Transverse colon (tissue), 4 donors: ENCODE data around the gene CFAP119. TPM values are rescaled to one million over a fixed set of nuclear protein-coding genes. Genes with fewer than 3 reads are reported as not detected.

Source experiments
- DNase-seq: peaks from one replicate; pipeline ENCODE4 v3.0.0-alpha.2; 2019
- H3K27ac ChIP-seq, 4 donors: fragments of 200-600 bp; sonication (generic); 2 replicates each; pipeline ENCODE4 v1.5.1; 2016 to 2018; ENCODE audit warnings: inconsistent platforms in 4 of 4
- H3K27me3 ChIP-seq: fragments of 200-600 bp; sonication (generic); 2 replicates; pipeline ENCODE4 v1.5.1; 2017; ENCODE audit warnings: inconsistent platforms
- H3K36me3 ChIP-seq, 4 donors: fragments of 200-600 bp; sonication (generic); 2 replicates each; pipeline ENCODE4 v1.5.1; 2017 to 2019; ENCODE audit warnings: inconsistent platforms in 4 of 4
- H3K4me1 ChIP-seq, 4 donors: fragments of 200-600 bp; sonication (generic); 2 replicates each; pipeline ENCODE4 v1.5.1; 2017 to 2020; ENCODE audit warnings: inconsistent platforms in 4 of 4
- H3K4me3 ChIP-seq, 4 donors: fragments of 200-600 bp; sonication (generic); 1 replicate in 1 of 4; 2 replicates in 3 of 4; pipeline versions ENCODE4 v1.5.1 to v1.6.1; 2017 to 2019; ENCODE audit warnings: inconsistent platforms in 4 of 4
- H3K9me3 ChIP-seq, 2 donors: fragments of 200-600 bp; sonication (generic); 2 replicates each; pipeline ENCODE4 v1.5.1; 2017 to 2019; ENCODE audit warnings: inconsistent platforms in 2 of 2
- EP300 ChIP-seq: sonication (generic); formaldehyde crosslinking; IDR thresholded peaks from one replicate; pipeline ENCODE4 v1.6.1; 2017; ENCODE audit warnings: antibody characterized with exemption, low read depth
- POLR2A ChIP-seq: fragments of 450-650 bp; IDR thresholded peaks from one replicate; pipeline ENCODE4 v1.6.1; 2016; ENCODE audit warnings: antibody characterized with exemption, mild to moderate bottlenecking, moderate library complexity
- POLR2AphosphoS5 ChIP-seq, 3 donors: sonication (generic); formaldehyde crosslinking; IDR thresholded peaks; one replicate each; pipeline ENCODE4 v1.6.1; 2016; ENCODE audit warnings: antibody characterized with exemption in 3 of 3
- WGBS, 2 donors: methylation state at CpG; one replicate each; pipeline ENCODE4 v1.1.5; 2018; ENCODE audit warnings: low coverage in 1 of 2; 5-methylcytosine and 5-hydroxymethylcytosine counted together
- in situ Hi-C, 4 donors: fragments of 200-750 bp; cut with MboI; loops; one replicate each; pipeline versions ENCODE4 v1.15.0 to v1.15.1; 2017; ENCODE audit warnings: low sequenced_read_pairs in 3 of 4, low pct_ligation_motif_present in 1 of 4, low pct_unique_long_range_greater_than_20kb in 1 of 4
- intact Hi-C: fragments of 100-400 bp; cut with DNase I; formaldehyde crosslinking; loops from one replicate; pipeline ENCODE4 v1.15.1; 2023; ENCODE audit warnings: low total_unique reads
- total RNA-seq, 4 donors: library from RNA; depleted of rRNA; stranded (reverse); fragments of >200 nt; gene quantifications; one replicate each; pipeline ENCODE4 v1.1.0, GENCODE V29; 2016
- TF ChIP-seq, protein P1 (sequence below), 5 experiments: fragments of 200-600 bp in 3 of 5; fragments of 450-650 bp in 2 of 5; sonication (generic) in 3 of 5; IDR thresholded peaks; 1 replicate in 2 of 5; 2 replicates in 3 of 5; pipeline ENCODE4 v1.5.1; 2016 to 2017; ENCODE audit warnings: antibody characterized with exemption in 5 of 5, inconsistent platforms in 3 of 5, mild to moderate bottlenecking in 2 of 5, moderate library complexity in 1 of 5

The CFAP119 gene
- total RNA-seq, 4 donors from 2014 or later, result 3.3 to 15.5 (median 6.0) TPM

DNA sequence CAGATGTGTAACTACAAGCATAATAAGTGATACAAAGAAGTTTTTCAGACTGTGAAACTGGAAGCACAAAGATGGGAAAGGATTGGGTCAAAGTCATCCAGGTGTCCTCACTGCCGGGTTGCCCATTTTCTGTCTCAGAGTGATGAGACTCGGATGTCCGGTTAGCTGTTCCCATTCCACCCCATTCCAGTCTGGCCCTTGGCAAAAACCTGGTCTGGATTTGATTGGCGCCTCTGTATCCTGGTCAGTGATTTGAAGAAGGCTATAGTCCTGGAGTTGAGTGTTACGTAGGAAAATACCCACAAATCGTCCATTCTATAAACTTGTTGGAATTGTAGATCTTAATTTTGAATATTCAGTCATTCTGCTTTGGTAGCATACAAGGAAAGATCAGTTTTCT is 33.5 kb downstream of the CFAP119 start:
- intact Hi-C loops, result no loop called here

DNA sequence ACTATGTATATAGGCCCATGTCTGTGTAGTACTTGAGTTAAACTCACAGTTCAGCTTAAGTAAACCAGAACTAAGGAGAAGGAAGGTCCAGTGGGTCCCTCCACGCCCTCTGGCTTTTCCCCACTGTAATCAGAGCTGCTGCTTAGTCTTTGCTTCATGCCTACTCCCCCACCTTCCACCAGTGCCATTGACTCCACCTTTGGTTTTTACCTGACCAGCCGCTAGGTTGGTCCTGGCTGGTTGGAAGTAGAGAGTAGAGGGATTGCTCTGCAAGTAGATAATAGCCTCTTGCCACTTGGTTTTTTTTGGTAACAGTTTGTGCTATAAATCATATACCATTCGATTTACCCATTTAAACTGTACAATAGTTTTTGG is 36.5 kb downstream of the CFAP119 start:
- Histone ChIP-seq H3K4me1 (peaks cover 4 to 38% (median 21%) of the 10 kb centered on the region in 4 donors), H3K27me3 (no peaks in the 10 kb centered on the region), H3K36me3 (peaks cover 0 to 65% (median 34%) of the 10 kb centered on the region in 4 donors), H3K9me3 (no peaks in the 10 kb centered on the region), H3K27ac (peak overlapping the region; percentile 71 to 81 (median 77)), H3K4me3 (no peak overlapping the region)
- no peak for DNase-seq
- WGBS, 2 donors, result 60 to 70% methylated on average over 2 to 3 of the region's 3 CpGs
- in situ Hi-C loops (no loop called here), intact Hi-C loops (no loop called here)
- TF ChIP-seq POLR2AphosphoS5 (IDR thresholded peaks at IDR 0.05), result peak in 1 of 3 donors; percentile 50
- TF ChIP-seq POLR2A, result no peak
- TF ChIP-seq, protein P1, sequence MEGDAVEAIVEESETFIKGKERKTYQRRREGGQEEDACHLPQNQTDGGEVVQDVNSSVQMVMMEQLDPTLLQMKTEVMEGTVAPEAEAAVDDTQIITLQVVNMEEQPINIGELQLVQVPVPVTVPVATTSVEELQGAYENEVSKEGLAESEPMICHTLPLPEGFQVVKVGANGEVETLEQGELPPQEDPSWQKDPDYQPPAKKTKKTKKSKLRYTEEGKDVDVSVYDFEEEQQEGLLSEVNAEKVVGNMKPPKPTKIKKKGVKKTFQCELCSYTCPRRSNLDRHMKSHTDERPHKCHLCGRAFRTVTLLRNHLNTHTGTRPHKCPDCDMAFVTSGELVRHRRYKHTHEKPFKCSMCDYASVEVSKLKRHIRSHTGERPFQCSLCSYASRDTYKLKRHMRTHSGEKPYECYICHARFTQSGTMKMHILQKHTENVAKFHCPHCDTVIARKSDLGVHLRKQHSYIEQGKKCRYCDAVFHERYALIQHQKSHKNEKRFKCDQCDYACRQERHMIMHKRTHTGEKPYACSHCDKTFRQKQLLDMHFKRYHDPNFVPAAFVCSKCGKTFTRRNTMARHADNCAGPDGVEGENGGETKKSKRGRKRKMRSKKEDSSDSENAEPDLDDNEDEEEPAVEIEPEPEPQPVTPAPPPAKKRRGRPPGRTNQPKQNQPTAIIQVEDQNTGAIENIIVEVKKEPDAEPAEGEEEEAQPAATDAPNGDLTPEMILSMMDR (IDR thresholded peaks at IDR 0.05), result peak in 1 of 5 experiments; percentile 40
- no peak for TF ChIP-seq EP300

More for the DNA sequence above, 33.5 kb downstream of the CFAP119 start:
- Histone ChIP-seq H3K27ac (peak overlapping the region in 1 of 4 donors; percentile 55), H3K9me3 (no peaks in the 10 kb centered on the region), H3K27me3 (no peaks in the 10 kb centered on the region), H3K36me3 (peaks cover 0 to 65% (median 29%) of the 10 kb centered on the region in 4 donors), H3K4me1 (peaks cover 4 to 38% (median 21%) of the 10 kb centered on the region in 4 donors), H3K4me3 (no peak overlapping the region)
- no peak for DNase-seq
- WGBS, 2 donors, result 85 to 90% methylated on average over 3 to 6 of the region's 6 CpGs
- in situ Hi-C loops, result no loop called here
- no peak for TF ChIP-seq POLR2A
- TF ChIP-seq, protein P1 (IDR thresholded peaks at IDR 0.05), result no peak
- no peak for TF ChIP-seq EP300
- TF ChIP-seq POLR2AphosphoS5 (IDR thresholded peaks at IDR 0.05), result no peak

DNA sequence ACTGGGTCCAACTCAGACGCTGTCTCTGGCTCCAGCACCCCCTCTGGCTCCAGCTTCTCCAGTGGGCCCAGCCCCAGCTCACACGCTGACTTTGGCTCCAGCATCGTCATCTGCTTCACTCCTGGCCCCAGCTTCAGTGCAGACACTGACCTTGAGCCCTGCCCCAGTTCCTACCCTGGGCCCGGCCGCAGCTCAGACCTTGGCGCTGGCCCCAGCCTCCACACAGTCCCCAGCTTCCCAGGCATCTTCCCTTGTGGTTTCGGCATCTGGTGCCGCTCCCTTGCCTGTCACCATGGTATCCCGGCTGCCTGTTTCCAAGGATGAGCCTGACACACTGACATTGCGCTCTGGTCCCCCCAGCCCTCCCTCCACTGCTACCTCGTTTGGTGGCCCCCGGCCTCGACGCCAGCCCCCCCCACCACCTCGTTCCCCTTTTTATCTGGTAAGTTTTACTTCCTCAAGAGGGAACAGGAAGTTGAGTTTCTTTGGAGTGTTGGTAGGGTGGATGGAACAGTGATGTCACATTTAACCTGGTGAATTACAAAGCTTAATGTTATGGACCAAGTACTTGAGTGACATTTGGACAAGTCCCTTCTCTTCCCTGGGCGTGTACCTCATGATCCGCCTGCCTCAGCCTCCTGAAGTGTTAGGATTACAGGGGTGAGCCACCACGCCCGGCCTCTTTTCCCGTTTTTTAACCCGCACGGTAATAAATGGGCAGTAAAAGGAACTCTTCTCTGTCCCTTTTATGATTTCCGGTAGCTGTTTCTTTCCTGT is 37.0 kb downstream of the CFAP119 start:
- Histone ChIP-seq H3K27me3 (no peaks in the 10 kb centered on the region), H3K27ac (peak overlapping the region; percentile 71 to 81 (median 77)), H3K36me3 (peaks cover 0 to 66% (median 34%) of the 10 kb centered on the region in 4 donors), H3K9me3 (no peaks in the 10 kb centered on the region), H3K4me3 (no peak overlapping the region), H3K4me1 (peaks cover 4 to 38% (median 21%) of the 10 kb centered on the region in 4 donors)
- TF ChIP-seq EP300 (no peak), POLR2A (no peak), POLR2AphosphoS5 (IDR thresholded peaks at IDR 0.05) (no peak)
- TF ChIP-seq, protein P1 (IDR thresholded peaks at IDR 0.05), result no peak
- peak; percentile 72 for DNase-seq
- 43 to 58% methylated on average over 7 to 23 of the region's 23 CpGs for WGBS, 2 donors
- intact Hi-C loops (no loop called here), in situ Hi-C loops (no loop called here)

DNA sequence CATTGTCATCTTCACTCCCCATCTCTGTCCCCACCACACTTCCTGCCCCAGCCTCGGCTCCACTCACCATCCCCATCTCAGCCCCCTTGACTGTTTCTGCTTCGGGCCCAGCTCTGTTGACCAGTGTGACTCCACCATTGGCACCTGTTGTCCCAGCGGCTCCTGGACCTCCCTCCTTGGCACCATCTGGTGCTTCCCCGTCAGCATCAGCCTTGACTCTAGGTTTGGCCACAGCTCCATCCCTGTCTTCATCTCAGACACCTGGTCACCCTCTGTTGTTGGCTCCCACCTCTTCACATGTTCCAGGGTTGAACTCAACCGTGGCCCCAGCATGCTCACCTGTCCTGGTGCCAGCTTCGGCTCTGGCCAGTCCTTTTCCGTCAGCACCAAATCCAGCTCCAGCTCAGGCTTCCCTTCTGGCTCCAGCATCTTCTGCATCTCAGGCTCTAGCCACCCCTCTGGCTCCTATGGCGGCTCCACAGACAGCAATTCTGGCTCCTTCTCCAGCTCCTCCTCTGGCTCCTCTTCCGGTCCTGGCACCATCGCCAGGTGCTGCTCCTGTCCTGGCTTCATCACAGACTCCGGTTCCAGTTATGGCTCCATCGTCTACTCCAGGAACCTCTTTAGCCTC is 38.0 kb downstream of the CFAP119 start:
- H3K9me3 ChIP-seq, result no peaks in the 10 kb centered on the region
- peak overlapping the region; percentile 71 to 81 (median 77) for H3K27ac ChIP-seq
- H3K36me3 ChIP-seq, result peaks cover 0 to 65% (median 35%) of the 10 kb centered on the region in 4 donors
- H3K4me1 ChIP-seq, result peaks cover 4 to 30% (median 21%) of the 10 kb centered on the region in 4 donors
- no peak overlapping the region for H3K4me3 ChIP-seq
- WGBS, 2 donors, result 93 to 98% methylated on average over 6 to 12 of the region's 12 CpGs
- no peak for DNase-seq
- in situ Hi-C loops (no loop called here), intact Hi-C loops (no loop called here)
- no peak for TF ChIP-seq POLR2AphosphoS5 (IDR thresholded peaks at IDR 0.05)
- TF ChIP-seq, protein P1 (IDR thresholded peaks at IDR 0.05), result no peak
- no peak for TF ChIP-seq EP300
- no peak for TF ChIP-seq POLR2A
- no peaks in the 10 kb centered on the region for H3K27me3 ChIP-seq
